ENCODE results near the gene AIFM3.
"Not testable (repeated sequence)": the region's sequence is repeated elsewhere in the genome, so short reads cannot be mapped to it uniquely, and the experiment has no call there.

The AIFM3 gene

GRCh38 chr22:20940904-20941385 lies 26.1 kb upstream of the AIFM3 start:
- no peak for DNase-seq (ENCODE audit: extremely low read depth in 1 of 2, low read depth in 1 of 2)

DNA sequence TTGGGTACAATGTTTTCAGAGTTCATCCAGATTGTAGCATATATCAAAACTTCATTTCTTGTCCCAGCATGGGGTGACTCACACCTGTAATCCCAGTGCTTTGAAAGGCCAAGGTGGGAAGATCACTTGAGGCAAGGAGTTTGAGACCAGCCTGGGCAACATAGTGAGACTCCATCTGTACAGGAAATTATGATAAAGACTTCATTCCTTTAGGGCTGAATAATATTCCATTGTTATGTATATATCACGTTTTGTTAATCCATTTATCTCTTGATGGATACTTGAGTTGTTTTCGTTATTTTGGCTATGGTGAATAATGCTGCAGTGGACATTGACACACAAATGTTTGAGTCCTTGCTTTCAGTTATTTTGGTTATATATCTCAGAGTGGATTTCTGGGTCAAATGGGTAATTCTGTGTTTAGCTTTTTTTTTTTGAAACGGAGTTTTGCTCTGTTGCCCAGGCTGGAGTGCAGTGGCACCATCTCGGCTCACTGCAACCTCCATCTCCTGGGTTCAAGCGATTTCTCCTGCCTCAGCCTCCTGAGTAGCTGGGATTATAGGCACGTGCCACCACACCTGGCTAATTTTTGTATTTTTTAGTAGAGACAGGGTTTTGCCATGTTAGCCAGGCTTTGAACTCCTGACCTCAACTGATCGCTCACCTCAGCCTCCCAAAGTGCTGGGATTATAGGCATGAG lies 24.7 kb upstream of the AIFM3 start:
- not testable (repeated sequence) for DNase-seq (ENCODE audit: extremely low read depth in 1 of 2, low read depth in 1 of 2)

DNA sequence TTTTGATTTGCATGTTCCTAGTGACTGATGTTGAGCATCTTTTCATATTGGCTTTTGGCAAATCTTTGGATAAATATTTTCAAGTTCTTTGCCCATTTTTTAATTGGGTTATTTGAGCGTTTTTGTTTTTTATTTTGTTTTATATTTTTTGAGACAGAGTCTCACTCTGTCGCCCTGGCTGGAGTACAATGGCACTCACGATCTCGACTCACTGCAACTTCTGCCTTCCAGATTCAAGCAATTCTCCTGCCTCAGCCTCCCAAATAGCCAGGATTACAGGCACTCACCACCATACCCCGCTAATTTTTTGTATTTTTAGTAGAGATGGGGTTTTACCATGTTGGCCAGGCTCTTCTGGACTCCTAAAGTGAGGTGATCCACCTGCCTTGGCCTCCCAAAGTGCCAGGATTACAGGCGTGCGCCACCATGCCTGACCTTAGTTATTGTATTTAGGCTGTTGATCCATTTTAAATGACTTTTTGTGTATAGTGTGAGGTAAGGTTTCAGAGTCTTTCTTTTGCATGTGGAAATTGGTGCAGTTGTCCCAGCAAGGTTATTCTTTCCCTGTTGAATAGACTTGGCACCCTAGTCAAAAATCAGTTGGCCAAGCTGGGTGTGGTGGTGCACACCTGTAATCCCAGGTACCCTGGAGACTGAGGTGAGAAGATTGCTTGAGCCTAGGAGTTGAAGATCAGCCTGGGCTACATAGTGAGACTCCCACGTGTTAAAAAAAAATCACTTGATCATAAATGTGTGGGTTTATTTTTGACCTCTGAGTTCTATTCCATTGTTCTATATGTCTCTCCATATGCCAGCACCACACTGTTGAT lies 23.7 kb upstream of the AIFM3 start:
- no peak for DNase-seq (ENCODE audit: extremely low read depth in 1 of 2, low read depth in 1 of 2)

DNA sequence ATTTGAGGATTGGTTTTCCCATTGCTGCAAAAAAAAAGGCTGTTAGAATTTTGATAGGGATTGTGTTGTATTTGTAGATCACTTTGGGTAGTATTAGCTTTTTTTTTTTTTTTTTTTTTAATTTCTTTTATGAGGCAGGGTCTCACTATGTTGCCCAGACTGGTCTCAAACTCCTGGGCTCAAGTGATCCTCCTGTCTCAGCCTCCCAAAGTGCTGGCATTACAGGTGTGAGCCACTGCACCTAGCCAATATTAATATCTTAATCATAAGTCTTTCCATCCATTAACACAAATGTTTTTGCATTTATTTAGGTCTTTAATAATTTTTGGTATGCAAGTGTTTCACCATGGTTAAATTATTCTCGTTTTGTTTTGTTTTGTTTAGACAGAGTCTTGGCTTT lies 23.0 kb upstream of the AIFM3 start:
- DNase-seq (ENCODE audit: extremely low read depth in 1 of 2, low read depth in 1 of 2): no peak

DNA sequence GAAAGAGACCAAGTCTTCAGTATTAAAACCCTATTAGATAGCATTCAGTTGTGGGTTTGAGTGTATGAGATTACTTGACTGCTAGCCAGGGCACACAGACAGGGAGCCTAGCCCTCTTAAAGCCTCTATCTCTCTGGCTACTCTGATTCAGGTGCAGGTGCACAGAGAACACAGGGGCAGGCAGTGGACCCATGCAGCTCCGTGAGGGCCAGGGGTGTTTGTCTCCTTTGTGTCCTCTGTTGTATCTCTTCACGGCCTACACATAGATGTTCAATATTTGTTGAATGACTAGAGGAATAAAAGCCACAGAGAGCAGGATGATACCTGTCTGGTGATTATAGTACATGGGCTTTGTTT lies 21.5 kb upstream of the AIFM3 start:
- no peak for DNase-seq (ENCODE audit: extremely low read depth in 1 of 2, low read depth in 1 of 2)

- DNase-seq (ENCODE audit: extremely low read depth in 1 of 2, low read depth in 1 of 2): no peak
These were observed 20.7 kb upstream of the AIFM3 start for GRCh38 chr22:20946080-20946986.

DNA sequence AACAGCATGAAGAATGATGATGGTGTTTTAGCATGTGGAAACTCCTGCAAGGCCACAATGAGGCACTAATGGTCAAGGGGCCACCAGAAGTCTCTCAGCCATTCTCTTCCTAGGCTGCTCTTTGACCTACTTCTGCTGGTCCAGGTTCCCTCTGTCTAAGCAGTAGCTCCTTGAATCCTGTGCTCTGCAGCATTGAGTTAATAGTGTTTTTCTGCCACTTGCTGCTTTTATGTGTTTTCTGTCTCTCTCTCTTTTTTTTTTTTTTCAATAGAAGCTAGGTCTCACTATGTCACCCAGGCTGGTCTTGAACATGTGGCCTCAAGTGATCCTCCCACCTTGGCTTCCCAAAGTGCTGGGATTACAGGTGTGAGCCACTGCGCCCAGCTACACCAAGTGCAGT lies 20.1 kb upstream of the AIFM3 start:
- DNase-seq (ENCODE audit: extremely low read depth in 1 of 2, low read depth in 1 of 2): no peak

DNA sequence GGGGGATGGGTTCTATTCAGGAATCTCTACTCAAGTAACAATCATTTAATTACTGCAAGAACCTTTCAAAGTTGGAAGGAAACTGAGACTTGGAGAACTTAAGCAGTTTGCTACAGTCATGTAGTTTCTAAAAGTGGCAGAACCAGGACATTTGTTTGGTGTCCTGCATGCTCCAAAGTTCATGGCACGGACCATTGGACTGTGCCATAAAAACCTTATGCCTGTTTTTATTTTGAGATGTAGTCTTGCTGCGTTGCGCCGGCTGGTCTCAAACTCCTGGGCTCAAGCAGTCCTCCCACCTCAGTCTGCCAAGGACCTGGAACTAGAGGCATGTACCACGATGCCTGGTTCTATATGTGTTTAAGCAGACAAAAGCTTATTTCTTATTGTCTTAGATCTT lies 18.6 kb upstream of the AIFM3 start:
- DNase-seq (ENCODE audit: extremely low read depth in 1 of 2, low read depth in 1 of 2): no peak

GRCh38 chr22:20948989-20949388 lies 18.1 kb upstream of the AIFM3 start:
- DNase-seq (ENCODE audit: extremely low read depth in 1 of 2, low read depth in 1 of 2): no peak

GRCh38 chr22:20949698-20950183 lies 17.3 kb upstream of the AIFM3 start:
- DNase-seq (ENCODE audit: extremely low read depth in 1 of 2, low read depth in 1 of 2): no peak

DNA sequence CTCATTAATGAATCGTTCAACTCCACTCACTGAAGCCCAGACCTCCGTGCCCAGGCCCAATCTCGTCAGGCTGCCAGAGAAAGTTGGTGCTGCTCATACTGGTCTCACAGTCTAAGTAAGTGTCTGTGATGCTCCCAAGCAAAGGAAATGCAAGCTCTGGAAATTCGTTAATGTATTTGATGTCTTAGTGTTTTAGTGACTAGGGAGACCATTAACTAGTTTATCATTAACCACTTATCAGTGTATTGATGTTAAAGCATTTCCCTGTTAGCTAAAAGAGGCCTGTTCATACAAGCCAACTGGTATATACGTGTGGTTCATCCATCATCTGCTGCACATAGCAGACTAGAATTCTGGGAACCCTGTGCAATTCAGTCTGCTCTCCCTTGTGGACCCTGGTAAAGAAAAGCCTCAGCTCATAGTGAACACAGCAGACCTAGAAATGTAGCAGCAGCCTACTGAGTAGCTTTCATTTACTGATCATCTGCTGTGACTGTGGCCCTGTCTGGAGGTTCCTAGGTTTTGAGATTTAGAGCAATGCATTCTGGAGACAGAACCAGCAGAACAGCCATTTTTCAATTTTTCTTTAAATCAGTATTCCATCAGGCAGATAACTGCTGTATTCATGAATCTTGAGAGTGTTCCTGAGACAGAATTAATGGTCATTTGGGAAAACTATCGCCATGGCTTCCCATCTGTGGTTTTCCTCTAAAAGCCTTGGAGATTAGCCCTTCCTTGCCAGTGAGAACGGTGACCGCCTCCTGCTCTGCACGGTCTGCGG lies 15.7 kb upstream of the AIFM3 start:
- no peak for DNase-seq (ENCODE audit: extremely low read depth in 1 of 2, low read depth in 1 of 2)

GRCh38 chr22:20951932-20952380 lies 15.1 kb upstream of the AIFM3 start:
- no peak for DNase-seq (ENCODE audit: extremely low read depth in 1 of 2, low read depth in 1 of 2)

GRCh38 chr22:20952544-20953341 lies 14.3 kb upstream of the AIFM3 start:
- DNase-seq (ENCODE audit: extremely low read depth in 1 of 2, low read depth in 1 of 2): no peak

GRCh38 chr22:20953342-20953608 lies 13.8 kb upstream of the AIFM3 start:
- no peak for DNase-seq (ENCODE audit: extremely low read depth in 1 of 2, low read depth in 1 of 2)

DNA sequence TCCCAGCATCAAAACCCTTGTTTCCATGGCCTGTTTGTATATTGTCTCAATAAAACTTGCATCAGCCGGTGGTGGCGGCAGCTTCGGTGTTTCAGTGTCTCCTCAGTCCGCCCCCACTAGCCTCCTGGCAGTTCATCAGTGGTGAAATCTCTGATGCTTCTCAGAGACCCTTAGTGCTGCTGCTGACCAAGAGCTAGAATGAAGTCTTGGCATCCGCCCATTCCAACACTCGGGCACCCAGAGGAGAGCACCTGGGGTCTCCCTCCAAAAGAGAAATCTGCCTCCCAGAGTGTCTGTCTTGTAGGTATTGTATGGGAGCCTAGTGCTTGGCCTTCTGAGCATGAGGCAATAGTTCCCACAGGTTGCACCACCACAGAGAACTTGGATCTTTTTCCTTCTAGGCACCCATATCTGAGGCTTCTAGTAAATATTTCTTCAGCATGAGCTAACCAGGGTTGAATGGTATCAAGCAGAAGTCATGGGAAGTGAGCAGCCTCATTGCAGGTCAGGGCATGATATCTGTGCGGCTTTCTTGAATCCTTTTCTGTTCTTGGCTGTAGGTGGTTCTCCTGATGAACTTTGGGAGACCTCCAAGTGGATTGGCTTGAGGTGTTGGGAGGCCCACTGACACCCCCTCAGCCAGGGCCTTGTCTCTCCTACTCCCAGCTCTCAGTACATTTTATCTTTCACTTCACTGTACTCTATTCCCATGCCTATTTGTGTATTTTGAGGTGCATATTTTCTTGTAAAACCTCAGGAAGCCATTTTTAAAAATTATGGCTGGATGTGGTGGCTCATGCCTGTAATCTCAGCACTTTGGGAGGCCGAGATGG lies 13.2 kb upstream of the AIFM3 start:
- no peak for DNase-seq (ENCODE audit: extremely low read depth in 1 of 2, low read depth in 1 of 2)

DNA sequence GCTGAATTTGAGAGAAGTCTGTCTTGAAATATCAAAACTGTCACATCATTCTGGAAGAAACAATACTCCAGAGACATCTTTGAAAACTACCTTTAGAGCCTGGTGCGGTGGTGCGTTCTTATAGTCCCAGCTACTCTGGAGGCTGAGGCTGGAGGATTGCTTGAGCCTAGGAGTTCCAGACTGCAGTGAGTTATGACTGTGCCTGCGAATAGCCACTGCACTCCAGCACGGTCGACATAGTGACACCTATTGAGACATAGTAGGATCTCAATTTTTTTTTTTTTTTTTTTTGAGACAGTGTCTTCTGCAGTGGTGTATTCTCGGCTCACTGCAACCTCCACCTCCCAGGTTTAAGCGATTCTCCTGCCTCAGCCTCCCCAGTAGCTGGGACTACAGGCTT lies 11.5 kb upstream of the AIFM3 start:
- DNase-seq (ENCODE audit: extremely low read depth in 1 of 2, low read depth in 1 of 2): no peak

GRCh38 chr22:20956258-20957101 lies 10.6 kb upstream of the AIFM3 start:
- no peak for DNase-seq (ENCODE audit: extremely low read depth in 1 of 2, low read depth in 1 of 2)

- no peak for DNase-seq (ENCODE audit: extremely low read depth in 1 of 2, low read depth in 1 of 2)
These were observed 9.9 kb upstream of the AIFM3 start for GRCh38 chr22:20957102-20957682.

Measured in stimulated activated CD8-positive, alpha-beta memory T cell treated with anti-CD3 and anti-CD28 coated beads, Interleukin-7, amount 100 ng/mL, for 48 hours (primary cell).